Measurements from ENCODE around the gene FRMD4B.

FRMD4B gene

GRCh38 chr3:69403454-69403853, 17.6 kb upstream of the FRMD4B start:
- DNase-seq: no peak

GRCh38 chr3:69400683-69401082, 14.8 kb upstream of the FRMD4B start:
- DNase-seq: no peak

- no peak for DNase-seq
These were observed 7.0 kb upstream of the FRMD4B start for GRCh38 chr3:69392850-69393249.

GRCh38 chr3:69392415-69392814, 6.5 kb upstream of the FRMD4B start:
- DNase-seq: no peak

GRCh38 chr3:69391554-69391953, 5.7 kb upstream of the FRMD4B start:
- no peak for DNase-seq

GRCh38 chr3:69390771-69391170, 4.9 kb upstream of the FRMD4B start:
- DNase-seq: no peak

- DNase-seq: no peak
These were observed 3.8 kb upstream of the FRMD4B start for GRCh38 chr3:69389520-69390248.

- no peak for DNase-seq
These were observed 2.4 kb upstream of the FRMD4B start for GRCh38 chr3:69388241-69388640.

GRCh38 chr3:69386556-69387385, 883 bp upstream of the FRMD4B start:
- no peak for DNase-seq

GRCh38 chr3:69385123-69385722, 665 bp downstream of the FRMD4B start:
- DNase-seq: no peak

GRCh38 chr3:69384326-69384725, 1.6 kb downstream of the FRMD4B start:
- DNase-seq: no peak

GRCh38 chr3:69379661-69380060, 6.2 kb downstream of the FRMD4B start:
- DNase-seq: no peak

- DNase-seq: no peak
These were observed 7.6 kb downstream of the FRMD4B start for GRCh38 chr3:69378112-69378802.

- DNase-seq: no peak
These were observed 8.6 kb downstream of the FRMD4B start for GRCh38 chr3:69377262-69377661.

GRCh38 chr3:69376731-69377130, 9.2 kb downstream of the FRMD4B start:
- DNase-seq: no peak

GRCh38 chr3:69371816-69372215, 14.1 kb downstream of the FRMD4B start:
- DNase-seq: no peak

- DNase-seq: no peak
These were observed 15.0 kb downstream of the FRMD4B start for GRCh38 chr3:69370901-69371301.

GRCh38 chr3:69370156-69370883, 15.6 kb downstream of the FRMD4B start:
- DNase-seq: no peak

GRCh38 chr3:69368129-69368741, 17.7 kb downstream of the FRMD4B start:
- no peak for DNase-seq

- no peak for DNase-seq
These were observed 18.3 kb downstream of the FRMD4B start for GRCh38 chr3:69367586-69367985.

GRCh38 chr3:69364354-69364753, 21.5 kb downstream of the FRMD4B start:
- no peak for DNase-seq

GRCh38 chr3:69360690-69361089, 25.2 kb downstream of the FRMD4B start:
- no peak for DNase-seq
